Right lobe of liver (tissue), 4 donors: ENCODE data around the gene SRPK3.

Experiments
- CTCF ChIP-seq, 4 donors: fragments of 200-600 bp in 3 of 4; fragments of 450-650 bp in 1 of 4; IDR thresholded peaks; one replicate each; pipeline versions ENCODE4 v1.5.1 to v1.8.0; 2016 to 2022; ENCODE audit warnings: antibody characterized with exemption in 4 of 4, mild to moderate bottlenecking in 2 of 4
- POLR2A ChIP-seq: fragments of 450-650 bp; IDR thresholded peaks from one replicate; pipeline ENCODE4 v1.6.1; 2017; ENCODE audit warnings: antibody characterized with exemption, mild to moderate bottlenecking
- donor health status: DM: no; HTN: no; CAD: no.
- donor health status: DM: no; HTN: no; CAD: no.
- donor health status: DM: no; HTN: yes; CAD: no.

GRCh38 chrX:153750127-153750774 lies 30.6 kb upstream of the SRPK3 start:
- TF ChIP-seq POLR2A (no peak), CTCF (IDR thresholded peaks at IDR 0.05) (no peak)
